Gastrocnemius medialis (tissue), 4 donors: Measurements from ENCODE around the gene RNF222.

ENCODE experiments used
- POLR2A ChIP-seq, 2 donors: fragments of 450-650 bp; IDR thresholded peaks; one replicate each; pipeline ENCODE4 v1.6.1; 2017; ENCODE audit warnings: antibody characterized with exemption in 2 of 2, mild to moderate bottlenecking in 2 of 2, moderate library complexity in 2 of 2
- TF ChIP-seq, protein P1 (sequence below), 5 experiments: fragments of 450-650 bp in 3 of 5; fragments of 200-600 bp in 2 of 5; sonication (generic) in 2 of 5; IDR thresholded peaks in 4 of 5; conservative IDR thresholded peaks in 1 of 5; 1 replicate in 4 of 5; 2 replicates in 1 of 5; pipeline ENCODE4 v1.5.1; 2016 to 2019; ENCODE audit warnings: antibody characterized with exemption in 5 of 5, mild to moderate bottlenecking in 3 of 5, moderate library complexity in 3 of 5

DNA sequence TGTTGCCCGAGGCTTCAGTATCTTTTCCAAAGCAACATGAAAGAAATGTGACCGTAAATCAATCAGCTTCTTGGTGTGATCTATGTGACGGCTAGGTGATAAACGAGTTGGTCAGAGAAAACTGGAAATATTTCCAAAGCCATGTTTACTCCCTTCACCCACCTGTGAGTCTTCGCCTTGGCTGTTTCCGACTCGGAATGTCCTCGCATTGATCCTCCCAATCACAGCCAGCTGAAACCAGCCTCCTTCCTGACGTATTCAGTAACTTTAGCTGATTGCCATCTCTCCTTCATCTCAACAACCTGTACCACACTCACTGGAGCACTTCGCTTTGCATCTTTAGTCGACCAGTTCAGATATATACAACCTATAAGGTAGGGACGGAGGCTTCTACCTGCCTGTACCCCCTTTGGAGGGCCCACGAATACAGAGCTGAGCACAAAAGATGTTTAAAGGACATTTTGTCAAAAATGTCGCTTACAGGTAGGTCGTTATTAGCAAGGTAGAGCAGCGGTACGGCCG lies 21.8 kb downstream of the RNF222 start:
- TF ChIP-seq, protein P1, sequence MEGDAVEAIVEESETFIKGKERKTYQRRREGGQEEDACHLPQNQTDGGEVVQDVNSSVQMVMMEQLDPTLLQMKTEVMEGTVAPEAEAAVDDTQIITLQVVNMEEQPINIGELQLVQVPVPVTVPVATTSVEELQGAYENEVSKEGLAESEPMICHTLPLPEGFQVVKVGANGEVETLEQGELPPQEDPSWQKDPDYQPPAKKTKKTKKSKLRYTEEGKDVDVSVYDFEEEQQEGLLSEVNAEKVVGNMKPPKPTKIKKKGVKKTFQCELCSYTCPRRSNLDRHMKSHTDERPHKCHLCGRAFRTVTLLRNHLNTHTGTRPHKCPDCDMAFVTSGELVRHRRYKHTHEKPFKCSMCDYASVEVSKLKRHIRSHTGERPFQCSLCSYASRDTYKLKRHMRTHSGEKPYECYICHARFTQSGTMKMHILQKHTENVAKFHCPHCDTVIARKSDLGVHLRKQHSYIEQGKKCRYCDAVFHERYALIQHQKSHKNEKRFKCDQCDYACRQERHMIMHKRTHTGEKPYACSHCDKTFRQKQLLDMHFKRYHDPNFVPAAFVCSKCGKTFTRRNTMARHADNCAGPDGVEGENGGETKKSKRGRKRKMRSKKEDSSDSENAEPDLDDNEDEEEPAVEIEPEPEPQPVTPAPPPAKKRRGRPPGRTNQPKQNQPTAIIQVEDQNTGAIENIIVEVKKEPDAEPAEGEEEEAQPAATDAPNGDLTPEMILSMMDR (IDR thresholded peaks at IDR 0.05 in 4 of 5, conservative IDR thresholded peaks at IDR 0.05 in 1 of 5): no peak
- no peak for TF ChIP-seq POLR2A (IDR thresholded peaks at IDR 0.05)
